Stimulated activated CD4-positive, alpha-beta T cell treated with anti-CD3 and anti-CD28 coated beads, Interleukin-2, amount 100 ng/mL, for 4 hours (primary cell): ENCODE measurements around the gene SLCO4A1.

Experiments used
- DNase-seq: peaks from one replicate; pipeline ENCODE4 v3.0.0-alpha.2; 2020; ENCODE audit warnings: low read depth

Gene SLCO4A1

GRCh38 chr20:62607366-62608217, 34.7 kb upstream of the SLCO4A1 start:
- DNase-seq, result no peak

DNA sequence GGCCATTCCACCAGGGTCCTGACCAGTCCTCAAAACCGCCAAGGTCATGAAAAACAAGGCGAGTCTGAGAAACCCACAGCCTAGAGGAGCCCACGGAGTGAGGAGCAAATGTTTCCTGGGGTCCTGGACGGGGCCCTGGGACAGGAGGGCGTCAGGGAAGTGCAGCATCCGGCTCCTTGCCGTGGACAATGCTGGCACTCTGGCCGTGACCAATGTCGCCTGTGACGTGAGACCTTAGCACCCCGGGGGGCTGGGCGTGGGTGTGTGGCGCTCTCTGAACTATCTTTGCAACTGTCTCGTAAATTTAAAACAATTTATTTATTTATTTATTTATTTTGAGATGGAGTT, 34.1 kb upstream of the SLCO4A1 start:
- no peak for DNase-seq

DNA sequence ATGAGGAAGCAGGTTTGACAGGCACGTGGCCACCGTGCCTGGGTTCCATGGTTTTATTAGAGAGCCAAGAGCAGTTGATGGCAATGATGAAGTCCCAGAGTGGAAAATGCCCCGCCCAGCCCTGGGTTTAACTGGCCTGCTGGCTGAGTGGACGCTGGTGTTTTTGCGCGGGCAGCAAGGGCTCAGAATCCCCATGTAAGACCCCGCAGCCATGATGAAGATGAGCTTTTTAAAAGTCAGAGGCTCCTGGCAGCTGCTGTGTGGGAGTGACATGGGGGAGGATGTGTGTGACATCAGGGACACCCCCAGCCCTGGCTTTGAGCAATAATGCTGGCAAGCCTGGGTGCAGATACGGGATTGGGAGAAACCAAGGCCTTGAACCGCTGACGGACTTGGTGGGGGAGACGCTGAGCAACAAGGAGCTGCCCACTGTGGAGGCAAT, 33.0 kb upstream of the SLCO4A1 start:
- no peak for DNase-seq

- no peak for DNase-seq
Measured at GRCh38 chr20:62609811-62610757, 32.2 kb upstream of the SLCO4A1 start.

GRCh38 chr20:62611012-62611411, 31.3 kb upstream of the SLCO4A1 start:
- DNase-seq, result no peak

GRCh38 chr20:62611819-62612218, 30.5 kb upstream of the SLCO4A1 start:
- DNase-seq, result no peak

DNA sequence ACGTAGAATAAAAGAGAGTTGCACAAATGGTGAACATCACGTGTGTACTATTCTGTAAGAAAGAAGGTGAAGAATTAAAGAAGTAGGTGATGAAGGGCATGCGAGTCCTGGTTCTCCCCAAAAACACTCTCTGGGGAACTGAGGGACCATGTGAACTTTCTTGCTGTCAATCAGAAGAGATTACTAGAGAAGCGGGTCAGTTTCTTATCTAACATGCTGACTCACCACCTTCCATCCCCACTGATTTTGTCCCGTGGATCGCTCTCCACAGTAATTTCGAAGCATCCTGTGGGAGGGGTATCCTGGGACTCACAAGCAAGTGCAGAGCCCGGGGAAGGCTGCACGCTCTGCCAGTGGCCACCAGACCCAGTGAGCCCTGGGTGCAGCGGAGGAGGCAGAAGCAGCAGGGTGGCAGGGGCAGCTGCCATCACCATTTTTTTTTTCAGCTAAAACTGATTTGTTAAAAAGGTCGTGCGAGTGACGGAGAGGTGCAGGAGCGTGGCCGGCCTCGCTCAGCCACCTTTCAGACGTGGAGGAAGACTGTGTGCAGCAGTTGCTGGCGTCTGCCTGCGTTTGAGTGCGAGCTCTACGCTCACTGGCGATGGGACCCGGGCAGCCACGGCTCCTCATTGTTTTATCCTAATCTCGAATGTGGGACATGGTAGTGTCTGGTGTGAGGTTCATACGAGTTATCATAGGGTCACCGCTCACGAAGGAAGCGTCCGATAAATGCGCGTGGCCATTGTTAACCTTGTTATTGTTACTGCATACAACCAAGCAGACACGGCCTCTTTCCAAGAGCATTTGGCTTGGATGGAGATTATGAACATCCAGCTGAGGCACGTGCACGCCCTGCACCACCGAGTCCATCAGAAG, 28.0 kb upstream of the SLCO4A1 start:
- no peak for DNase-seq

DNA sequence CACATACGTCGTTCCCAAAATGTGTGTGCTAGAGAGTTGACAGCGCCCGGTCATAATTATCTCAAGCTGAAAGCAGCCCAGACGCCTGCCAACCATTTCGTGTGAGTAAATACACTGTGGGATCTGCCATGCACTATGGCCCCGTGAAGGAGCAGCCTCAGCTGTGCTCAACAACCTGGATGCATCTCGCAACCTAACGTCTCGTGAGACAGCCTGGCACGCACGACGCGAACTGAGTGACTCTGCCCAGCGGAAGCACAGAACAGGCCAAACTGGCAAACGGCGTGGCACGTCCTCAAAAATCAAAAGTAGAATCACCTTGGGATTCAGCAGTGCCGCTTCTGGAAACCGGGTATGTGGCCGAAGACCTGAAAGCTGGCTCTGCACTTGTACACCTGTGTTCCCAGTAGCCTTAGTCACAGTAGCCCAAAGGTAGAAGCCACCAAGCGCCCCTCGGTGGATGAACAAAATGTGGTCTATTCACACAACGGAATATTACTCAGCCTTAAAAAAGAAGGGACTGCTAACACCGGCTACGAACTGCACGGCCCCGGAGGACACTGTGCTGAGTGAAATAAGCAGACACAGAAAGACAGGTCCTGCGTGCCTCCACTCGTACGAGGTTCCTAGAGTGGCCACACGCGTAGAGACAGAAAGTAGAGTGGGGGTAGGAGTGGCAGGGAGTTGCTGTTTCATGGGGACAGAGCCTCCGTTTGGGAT, 27.2 kb upstream of the SLCO4A1 start:
- DNase-seq, result no peak

- DNase-seq, result no peak
Measured at GRCh38 chr20:62615750-62616251, 26.5 kb upstream of the SLCO4A1 start.

- DNase-seq, result peak; percentile 60
Measured at GRCh38 chr20:62616728-62617621, 25.3 kb upstream of the SLCO4A1 start.

GRCh38 chr20:62617711-62618483, 24.4 kb upstream of the SLCO4A1 start:
- peak; percentile 49 for DNase-seq

DNA sequence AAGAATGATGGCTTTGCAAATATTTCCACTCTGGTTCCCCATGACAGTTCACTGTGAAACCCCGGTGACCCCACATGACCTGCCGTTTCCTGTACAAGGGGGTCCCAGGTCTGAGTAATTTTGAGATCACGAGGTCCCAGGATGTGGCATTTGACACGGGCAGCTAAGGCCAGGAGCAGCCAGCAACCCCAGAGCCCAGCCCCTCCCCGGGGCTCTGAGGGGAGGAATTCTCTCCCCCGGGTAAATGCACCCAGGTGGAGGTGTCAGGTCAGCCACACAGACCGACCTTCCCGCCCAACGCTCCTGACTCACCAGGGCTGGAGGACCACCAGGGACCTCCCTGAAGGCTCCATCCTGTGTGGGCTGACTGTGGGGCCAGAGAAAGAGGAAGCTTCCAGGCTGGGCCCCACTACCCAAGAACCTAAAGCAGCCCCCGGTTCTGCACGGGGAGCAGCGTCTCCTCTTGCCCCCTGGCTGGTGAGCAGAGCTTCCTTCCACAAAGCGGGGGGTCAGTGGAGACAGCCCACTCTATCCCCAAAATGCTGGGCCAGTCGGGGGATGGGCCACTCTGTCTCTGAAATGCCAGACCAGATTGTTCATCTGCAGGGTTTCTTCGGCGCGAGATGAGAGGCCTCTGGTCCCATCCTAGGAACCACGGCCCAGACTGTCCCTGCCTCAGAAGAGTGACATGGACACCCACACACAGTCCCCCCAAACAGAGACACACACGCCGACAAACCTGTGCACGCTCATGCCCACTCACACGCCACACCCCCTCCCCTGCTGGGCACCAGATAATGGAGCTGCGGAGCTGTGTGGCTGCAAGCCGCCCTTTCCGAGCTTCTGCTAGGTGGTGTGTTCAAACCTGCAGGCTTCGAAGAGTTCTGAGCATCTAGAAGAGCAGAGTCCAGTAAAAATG, 23.4 kb upstream of the SLCO4A1 start:
- no peak for DNase-seq

- DNase-seq, result no peak
Measured at GRCh38 chr20:62620625-62621024, 21.7 kb upstream of the SLCO4A1 start.

DNA sequence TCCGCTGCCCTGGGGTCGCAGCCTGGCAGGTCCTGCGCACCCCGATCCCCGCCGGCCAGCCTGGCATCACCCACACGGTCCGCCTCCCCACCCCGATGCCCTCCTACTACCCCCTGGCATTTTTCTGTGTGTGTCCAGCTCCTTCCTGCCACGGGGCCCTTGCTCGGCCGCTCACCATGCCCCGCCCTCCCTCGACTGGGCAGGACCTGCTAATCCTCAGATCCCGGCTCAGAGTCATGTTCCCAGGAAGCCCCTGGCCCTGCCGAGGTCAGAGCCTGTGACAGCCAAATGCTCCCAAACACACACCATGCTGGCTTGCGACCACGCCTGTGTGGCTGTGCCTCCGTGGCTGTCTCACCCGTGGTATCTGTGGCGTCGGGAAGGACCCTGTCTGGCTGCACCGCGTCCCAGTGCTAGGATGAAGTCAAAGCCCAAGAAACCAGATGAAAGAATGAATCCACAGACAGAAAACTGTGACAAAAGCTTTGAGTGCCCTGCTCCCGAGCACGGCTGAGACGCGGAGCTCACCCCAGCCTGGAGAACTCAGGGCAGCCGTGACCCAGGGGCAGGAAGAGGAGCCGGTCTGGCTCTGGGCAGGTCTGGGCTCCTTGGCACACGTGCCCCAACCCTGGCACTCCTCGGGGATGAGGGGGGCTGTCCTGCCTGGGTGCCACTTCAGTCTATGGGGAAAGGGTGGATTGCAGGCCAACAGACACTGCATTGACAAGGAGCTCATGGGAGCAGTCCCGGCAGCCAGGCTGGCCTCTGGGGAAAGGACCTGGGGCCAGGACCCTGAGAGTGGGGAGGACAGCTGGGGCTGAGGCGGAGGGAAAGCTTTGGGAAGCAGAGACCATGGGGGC, 20.8 kb upstream of the SLCO4A1 start:
- no peak for DNase-seq

DNA sequence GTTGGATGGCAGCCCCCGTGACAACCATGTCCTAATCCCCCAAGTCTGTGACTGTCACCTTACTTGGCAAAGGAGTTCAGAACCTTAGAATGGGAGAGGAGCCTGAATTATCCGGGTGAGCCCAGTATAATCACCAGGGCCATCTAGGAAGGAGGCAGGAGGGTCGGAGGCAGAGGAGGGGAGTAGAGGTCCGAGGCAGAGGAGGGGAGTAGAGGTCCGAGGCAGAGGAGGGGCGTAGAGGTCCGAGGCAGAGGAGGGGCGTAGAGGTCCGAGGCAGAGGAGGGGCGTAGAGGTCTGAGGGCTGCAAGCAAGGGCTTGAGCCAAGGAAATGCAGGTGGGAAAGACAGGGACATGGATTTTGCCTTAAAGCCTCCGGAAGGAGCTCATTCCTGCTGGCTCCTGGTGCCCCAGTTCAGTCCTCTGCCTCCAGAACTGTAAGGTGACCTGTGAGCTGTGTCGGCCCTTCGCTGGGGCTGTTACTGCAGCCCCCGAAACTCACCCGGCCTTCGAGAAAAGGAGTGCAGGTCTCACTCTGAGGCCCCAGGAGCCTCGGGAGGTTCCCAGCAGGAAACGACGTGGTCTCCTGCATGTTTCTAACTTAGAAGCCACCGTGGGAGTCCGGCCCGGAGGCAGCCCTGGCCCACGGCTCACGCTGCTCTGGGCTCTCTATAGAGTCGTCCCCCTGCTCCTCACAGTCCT, 20.0 kb upstream of the SLCO4A1 start:
- no peak for DNase-seq

DNA sequence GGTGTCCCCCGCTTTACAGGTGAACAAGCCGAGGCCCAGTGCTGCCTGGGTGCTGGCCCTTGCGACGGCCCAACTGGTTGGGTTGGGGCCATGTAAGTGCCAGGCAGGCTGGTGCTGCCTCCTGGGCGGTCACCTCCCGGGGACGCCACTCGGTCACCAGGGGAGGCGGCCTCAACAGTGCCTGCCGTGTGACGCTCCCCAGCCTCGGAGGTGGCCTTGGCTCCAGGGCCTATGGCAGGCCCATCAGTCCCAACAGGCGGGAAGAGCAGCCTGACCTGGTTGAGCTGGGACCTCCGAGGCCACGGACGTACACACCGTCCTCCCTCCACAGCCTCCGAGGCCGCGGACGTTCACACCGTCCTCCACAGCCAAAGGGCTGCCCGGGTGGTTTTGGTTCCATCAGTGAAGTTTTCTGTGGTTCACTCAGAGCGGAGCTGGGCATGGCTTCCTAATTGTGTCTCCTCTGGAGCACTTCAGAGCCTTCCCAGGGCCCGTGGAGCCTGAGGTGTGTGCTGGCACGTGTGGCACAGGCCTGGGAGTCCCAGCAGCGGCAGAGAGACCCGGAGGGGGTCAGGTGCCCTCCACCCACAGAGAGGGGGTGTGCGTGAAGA, 19.3 kb upstream of the SLCO4A1 start:
- no peak for DNase-seq
